Measurements from ENCODE around the gene TRIM33.

GRCh38 chr1:114545796-114546195, 34.8 kb upstream of the TRIM33 start:
- TF ChIP-seq, protein P1, sequence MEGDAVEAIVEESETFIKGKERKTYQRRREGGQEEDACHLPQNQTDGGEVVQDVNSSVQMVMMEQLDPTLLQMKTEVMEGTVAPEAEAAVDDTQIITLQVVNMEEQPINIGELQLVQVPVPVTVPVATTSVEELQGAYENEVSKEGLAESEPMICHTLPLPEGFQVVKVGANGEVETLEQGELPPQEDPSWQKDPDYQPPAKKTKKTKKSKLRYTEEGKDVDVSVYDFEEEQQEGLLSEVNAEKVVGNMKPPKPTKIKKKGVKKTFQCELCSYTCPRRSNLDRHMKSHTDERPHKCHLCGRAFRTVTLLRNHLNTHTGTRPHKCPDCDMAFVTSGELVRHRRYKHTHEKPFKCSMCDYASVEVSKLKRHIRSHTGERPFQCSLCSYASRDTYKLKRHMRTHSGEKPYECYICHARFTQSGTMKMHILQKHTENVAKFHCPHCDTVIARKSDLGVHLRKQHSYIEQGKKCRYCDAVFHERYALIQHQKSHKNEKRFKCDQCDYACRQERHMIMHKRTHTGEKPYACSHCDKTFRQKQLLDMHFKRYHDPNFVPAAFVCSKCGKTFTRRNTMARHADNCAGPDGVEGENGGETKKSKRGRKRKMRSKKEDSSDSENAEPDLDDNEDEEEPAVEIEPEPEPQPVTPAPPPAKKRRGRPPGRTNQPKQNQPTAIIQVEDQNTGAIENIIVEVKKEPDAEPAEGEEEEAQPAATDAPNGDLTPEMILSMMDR (IDR thresholded peaks at IDR 0.05) = no peak
- TF ChIP-seq POLR2A (IDR thresholded peaks at IDR 0.05) = no peak

All from tibial nerve (tissue), 3 donors.